DOHH2 (cell line): Measurements from ENCODE around the gene DAAM1.

Experiments
- CTCF ChIP-seq: fragments of 200-600 bp; sonication (generic); IDR thresholded peaks from one replicate; pipeline ENCODE4 v1.5.1; 2014; ENCODE audit warnings: antibody characterized with exemption, mild to moderate bottlenecking, low read depth, low read length; ENCODE audit not compliant: poor library complexity, severe bottlenecking
- EZH2phosphoT487 ChIP-seq: fragments of 200-600 bp; sonication (generic); IDR thresholded peaks from 2 replicates; pipeline ENCODE4 v1.6.1; 2017; ENCODE audit warnings: borderline replicate concordance, mild to moderate bottlenecking, antibody characterized with exemption, low read length, moderate library complexity, mixed read lengths

DNA sequence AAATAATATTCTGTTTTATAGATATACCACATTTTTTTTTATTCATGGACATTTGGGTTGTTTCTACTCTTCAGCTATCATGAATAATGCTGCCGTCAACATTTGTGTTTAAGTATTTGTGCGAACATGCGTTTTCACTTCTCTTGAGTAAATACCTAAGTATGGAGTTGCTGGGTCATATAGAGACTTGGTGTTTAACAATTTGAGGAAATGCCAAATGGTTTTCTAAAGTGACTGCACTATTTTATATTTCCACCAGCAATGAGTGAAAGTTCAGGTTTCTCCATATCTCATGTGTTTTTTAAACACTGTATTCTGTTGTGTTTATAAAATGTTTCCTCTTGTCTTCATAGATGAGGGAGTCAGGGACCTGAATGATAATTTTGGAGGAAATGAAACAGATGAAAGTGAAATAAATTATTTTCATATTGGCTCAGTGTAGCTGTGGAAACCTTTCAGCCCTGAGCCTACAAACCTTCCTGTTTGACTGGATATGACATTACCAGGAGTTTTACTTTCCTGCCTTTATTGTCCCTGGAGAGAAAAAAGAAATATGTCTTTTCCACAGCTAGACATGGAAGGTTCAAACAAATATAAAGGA, 26.3 kb downstream of the DAAM1 start:
- TF ChIP-seq CTCF = no peak
- no peak for TF ChIP-seq EZH2phosphoT487
